ENCODE results near the gene MYO5B. TPM values are rescaled to one million over a fixed set of nuclear protein-coding genes. Genes with fewer than 3 reads are reported as not detected.
A peak's percentile ranks its signal among the peaks of the same experiment; 100 is the strongest.
"Not testable (repeated sequence)": the region's sequence is repeated elsewhere in the genome, so short reads cannot be mapped to it uniquely, and the experiment has no call there.

The MYO5B gene
- total RNA-seq, 1 experiment from 2014 or later: 56.7 TPM

DNA sequence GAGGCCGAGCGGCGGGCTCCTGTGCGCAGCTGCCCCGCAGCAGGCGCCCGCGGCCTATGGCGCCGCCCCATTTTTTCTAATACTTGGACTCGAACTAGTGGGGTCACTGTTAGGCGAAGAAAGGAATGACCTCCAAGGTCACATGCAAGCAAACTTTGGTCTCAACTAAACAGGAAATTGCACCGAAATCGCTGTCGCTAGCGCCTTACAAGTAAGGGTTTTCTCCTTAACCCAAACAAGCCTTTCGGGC lies 382.0 kb downstream of the MYO5B start:
- Mint-ChIP-seq H3K27me3 (ENCODE audit: unreplicated experiment) (no peaks in the 10 kb centered on the region), H3K27ac (ENCODE audit: unreplicated experiment) (peak overlapping the region; percentile 79), H3K4me3 (ENCODE audit: low read depth, unreplicated experiment) (peak overlapping the region; percentile 74), H3K4me1 (ENCODE audit: low read depth, unreplicated experiment) (peaks cover 29% of the 10 kb centered on the region), H3K36me3 (ENCODE audit: insufficient read depth, unreplicated experiment) (peaks cover 28% of the 10 kb centered on the region), H3K9me3 (ENCODE audit: low read depth, unreplicated experiment) (no peaks in the 10 kb centered on the region)
- CTCF ChIA-PET: interaction anchor here (2.1 kb wide), 1 partner anchor 48 kb away, joined by 4 read pairs; no protein-coding TSS in a partner anchor
- intact Hi-C loops (cut with micrococcal nuclease; ENCODE audit: unreplicated experiment): no loop called here
- TSS peak; percentile 53 for BruUV-seq (replicated peaks)
- peak; percentile 43 for DNase-seq
- TF ChIP-seq, protein P1, sequence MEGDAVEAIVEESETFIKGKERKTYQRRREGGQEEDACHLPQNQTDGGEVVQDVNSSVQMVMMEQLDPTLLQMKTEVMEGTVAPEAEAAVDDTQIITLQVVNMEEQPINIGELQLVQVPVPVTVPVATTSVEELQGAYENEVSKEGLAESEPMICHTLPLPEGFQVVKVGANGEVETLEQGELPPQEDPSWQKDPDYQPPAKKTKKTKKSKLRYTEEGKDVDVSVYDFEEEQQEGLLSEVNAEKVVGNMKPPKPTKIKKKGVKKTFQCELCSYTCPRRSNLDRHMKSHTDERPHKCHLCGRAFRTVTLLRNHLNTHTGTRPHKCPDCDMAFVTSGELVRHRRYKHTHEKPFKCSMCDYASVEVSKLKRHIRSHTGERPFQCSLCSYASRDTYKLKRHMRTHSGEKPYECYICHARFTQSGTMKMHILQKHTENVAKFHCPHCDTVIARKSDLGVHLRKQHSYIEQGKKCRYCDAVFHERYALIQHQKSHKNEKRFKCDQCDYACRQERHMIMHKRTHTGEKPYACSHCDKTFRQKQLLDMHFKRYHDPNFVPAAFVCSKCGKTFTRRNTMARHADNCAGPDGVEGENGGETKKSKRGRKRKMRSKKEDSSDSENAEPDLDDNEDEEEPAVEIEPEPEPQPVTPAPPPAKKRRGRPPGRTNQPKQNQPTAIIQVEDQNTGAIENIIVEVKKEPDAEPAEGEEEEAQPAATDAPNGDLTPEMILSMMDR (IDR thresholded peaks at IDR 0.05; ENCODE audit: unreplicated experiment): no peak

DNA sequence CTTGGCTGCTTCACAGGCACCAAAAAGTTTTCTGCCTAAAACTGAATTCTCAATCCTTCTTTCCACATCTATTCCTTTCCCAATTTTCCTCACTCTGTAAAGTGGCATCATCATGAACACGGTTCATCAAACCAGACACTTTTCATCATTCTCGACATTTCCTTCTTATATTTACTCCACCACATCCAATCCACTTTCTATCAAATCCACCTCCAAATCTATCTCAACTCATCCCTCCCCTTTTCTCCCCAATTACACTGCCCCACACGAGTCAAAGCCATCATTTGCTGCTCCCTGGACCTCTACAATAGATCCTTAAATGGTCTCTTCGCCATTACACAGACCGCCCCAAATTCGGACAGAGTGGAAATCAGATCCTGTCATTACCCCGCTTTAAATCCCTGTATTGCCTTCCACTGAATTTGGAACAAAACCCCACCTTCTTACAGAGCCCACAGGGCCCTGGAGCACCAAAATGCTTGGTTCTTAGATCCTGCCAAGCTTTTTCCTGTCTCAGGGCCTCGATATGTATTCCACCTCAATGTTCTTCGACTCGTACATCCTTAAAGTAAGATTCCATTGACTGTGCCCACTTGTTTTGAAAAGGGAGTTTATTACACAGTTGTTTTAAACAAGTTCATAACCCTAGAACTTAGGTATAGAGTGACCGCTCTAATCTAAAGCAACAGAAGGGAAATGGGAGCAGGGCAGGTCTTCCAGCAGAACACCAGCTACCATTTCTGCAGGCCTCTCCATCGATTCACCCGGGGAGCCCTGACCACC lies 382.5 kb downstream of the MYO5B start:
- H3K4me3 Mint-ChIP-seq (ENCODE audit: low read depth, unreplicated experiment): peak overlapping the region; percentile 74
- BruUV-seq (replicated peaks): no TSS peak
- H3K36me3 Mint-ChIP-seq (ENCODE audit: insufficient read depth, unreplicated experiment): peaks cover 28% of the 10 kb centered on the region
- H3K27me3 Mint-ChIP-seq (ENCODE audit: unreplicated experiment): no peaks in the 10 kb centered on the region
- peaks cover 24% of the 10 kb centered on the region for H3K4me1 Mint-ChIP-seq (ENCODE audit: low read depth, unreplicated experiment)
- TF ChIP-seq, protein P1 (IDR thresholded peaks at IDR 0.05; ENCODE audit: unreplicated experiment): no peak
- CTCF ChIA-PET: interaction anchor here (1.7 to 2.1 kb wide), 2 partner anchors 46 to 48 kb away, joined by 4 to 10 read pairs; no protein-coding TSS in a partner anchor
- intact Hi-C loops (cut with micrococcal nuclease; ENCODE audit: unreplicated experiment): no loop called here
- no peaks in the 10 kb centered on the region for H3K9me3 Mint-ChIP-seq (ENCODE audit: low read depth, unreplicated experiment)
- DNase-seq: no peak
- peak overlapping the region; percentile 79 for H3K27ac Mint-ChIP-seq (ENCODE audit: unreplicated experiment)

DNA sequence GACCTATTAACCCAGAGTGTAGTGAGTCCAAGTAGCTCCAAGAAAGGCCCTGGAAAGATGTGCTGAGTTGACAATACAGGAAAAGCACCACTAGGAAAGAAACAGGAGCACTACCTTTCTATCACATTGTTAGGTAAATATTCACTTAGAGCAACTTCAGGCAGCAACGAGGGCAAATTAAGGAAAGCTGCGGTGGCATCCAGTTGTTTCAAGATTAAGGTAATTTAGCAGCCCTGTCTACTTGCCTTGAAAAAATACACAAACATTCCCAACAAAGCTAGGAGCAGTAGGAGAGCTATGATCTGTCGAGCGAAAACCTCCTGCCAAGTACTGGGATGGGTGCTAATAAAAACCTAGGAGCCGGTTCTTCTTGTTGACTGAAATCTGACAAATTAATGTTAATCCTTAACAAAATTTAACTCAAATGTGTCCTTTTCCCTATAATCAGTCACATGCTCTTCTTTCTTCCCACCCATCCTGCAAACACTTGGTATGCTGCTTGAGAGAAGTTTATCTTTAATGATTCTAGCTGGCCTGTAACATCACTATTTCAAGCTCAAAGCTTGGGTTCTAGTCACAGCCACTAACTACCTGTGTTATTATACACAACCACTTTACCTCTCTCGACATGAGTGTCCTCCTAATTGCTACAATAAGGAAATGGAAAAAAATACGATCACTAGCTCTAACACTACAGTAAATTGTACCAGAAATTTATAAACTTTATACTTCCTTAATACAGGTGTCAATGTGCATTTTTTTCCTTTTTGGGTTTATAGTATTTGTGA lies 383.6 kb downstream of the MYO5B start:
- Mint-ChIP-seq H3K27me3 (ENCODE audit: unreplicated experiment) (no peaks in the 10 kb centered on the region), H3K36me3 (ENCODE audit: insufficient read depth, unreplicated experiment) (peaks cover 28% of the 10 kb centered on the region), H3K27ac (ENCODE audit: unreplicated experiment) (peak overlapping the region; percentile 79), H3K9me3 (ENCODE audit: low read depth, unreplicated experiment) (no peaks in the 10 kb centered on the region), H3K4me1 (ENCODE audit: low read depth, unreplicated experiment) (peaks cover 21% of the 10 kb centered on the region), H3K4me3 (ENCODE audit: low read depth, unreplicated experiment) (peak overlapping the region; percentile 74)
- no TSS peak for BruUV-seq (replicated peaks)
- CTCF ChIA-PET: interaction anchor here (0.8 to 2.1 kb wide), 3 partner anchors 47 to 260 kb away, joined by 3 to 10 read pairs (median 4); no protein-coding TSS in a partner anchor
- intact Hi-C loops (cut with micrococcal nuclease; ENCODE audit: unreplicated experiment): no loop called here
- TF ChIP-seq, protein P1 (IDR thresholded peaks at IDR 0.05; ENCODE audit: unreplicated experiment): no peak
- DNase-seq: no peak

DNA sequence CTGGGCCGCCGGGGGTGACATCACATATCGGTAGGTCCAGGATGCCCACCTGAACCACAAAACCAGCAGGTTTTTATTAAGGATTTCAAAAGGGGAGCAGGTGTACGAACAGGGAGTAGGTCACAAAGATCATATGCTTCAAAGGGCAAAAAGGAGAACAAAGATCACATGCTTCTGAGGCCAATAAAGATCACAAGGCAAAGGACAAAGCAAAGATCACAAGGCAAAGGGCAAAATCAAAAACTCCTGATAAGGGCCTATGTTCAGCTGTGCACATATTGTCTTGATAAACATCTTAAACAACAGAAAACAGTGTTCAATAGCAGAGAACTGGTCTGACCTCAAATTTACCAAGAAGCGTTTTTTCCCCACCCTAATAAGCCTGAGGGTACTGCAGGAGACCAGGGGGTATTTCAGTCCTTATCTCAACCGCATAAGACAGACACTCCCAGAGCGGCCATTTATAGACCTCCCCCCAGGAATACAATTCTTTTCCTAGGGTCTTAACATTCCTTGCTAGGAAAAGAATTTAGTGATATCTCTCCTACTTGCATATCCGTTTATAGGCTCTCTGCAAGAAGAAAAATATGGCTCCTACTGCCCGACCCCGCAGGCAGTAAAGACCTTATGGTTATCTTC lies 386.3 kb downstream of the MYO5B start:
- DNase-seq; H3K9me3 Mint-ChIP-seq (ENCODE audit: low read depth, unreplicated experiment); H3K4me3 Mint-ChIP-seq (ENCODE audit: low read depth, unreplicated experiment); BruUV-seq (replicated peaks); intact Hi-C loops (cut with micrococcal nuclease; ENCODE audit: unreplicated experiment); H3K27ac Mint-ChIP-seq (ENCODE audit: unreplicated experiment); H3K27me3 Mint-ChIP-seq (ENCODE audit: unreplicated experiment): not testable (repeated sequence)
- CTCF ChIA-PET: interaction anchor here (0.5 kb wide), 1 partner anchor 268 kb away, joined by 7 read pairs; no protein-coding TSS in a partner anchor
- Mint-ChIP-seq H3K4me1 (ENCODE audit: low read depth, unreplicated experiment) (peaks cover 32% of the 10 kb centered on the region), H3K36me3 (ENCODE audit: insufficient read depth, unreplicated experiment) (peaks cover 17% of the 10 kb centered on the region)
